OCI-LY3 (cell line): ENCODE measurements around the gene ECE2.

Experiments
- EZH2phosphoT487 ChIP-seq: fragments of 200-600 bp; shearing (Covaris generic); IDR thresholded peaks from 2 replicates; pipeline ENCODE4 v1.6.1; 2018; ENCODE audit warnings: antibody characterized with exemption, mixed run types, low read depth
- TF ChIP-seq, protein P1 (sequence below): fragments of 200-600, 300-600 bp; sonication (generic); IDR thresholded peaks from 2 replicates; pipeline ENCODE4 v1.5.1; 2014; ENCODE audit warnings: antibody characterized with exemption, low read length, low read depth

- TF ChIP-seq, protein P1, sequence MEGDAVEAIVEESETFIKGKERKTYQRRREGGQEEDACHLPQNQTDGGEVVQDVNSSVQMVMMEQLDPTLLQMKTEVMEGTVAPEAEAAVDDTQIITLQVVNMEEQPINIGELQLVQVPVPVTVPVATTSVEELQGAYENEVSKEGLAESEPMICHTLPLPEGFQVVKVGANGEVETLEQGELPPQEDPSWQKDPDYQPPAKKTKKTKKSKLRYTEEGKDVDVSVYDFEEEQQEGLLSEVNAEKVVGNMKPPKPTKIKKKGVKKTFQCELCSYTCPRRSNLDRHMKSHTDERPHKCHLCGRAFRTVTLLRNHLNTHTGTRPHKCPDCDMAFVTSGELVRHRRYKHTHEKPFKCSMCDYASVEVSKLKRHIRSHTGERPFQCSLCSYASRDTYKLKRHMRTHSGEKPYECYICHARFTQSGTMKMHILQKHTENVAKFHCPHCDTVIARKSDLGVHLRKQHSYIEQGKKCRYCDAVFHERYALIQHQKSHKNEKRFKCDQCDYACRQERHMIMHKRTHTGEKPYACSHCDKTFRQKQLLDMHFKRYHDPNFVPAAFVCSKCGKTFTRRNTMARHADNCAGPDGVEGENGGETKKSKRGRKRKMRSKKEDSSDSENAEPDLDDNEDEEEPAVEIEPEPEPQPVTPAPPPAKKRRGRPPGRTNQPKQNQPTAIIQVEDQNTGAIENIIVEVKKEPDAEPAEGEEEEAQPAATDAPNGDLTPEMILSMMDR, result no peak
- no peak for TF ChIP-seq EZH2phosphoT487
These were observed 34.7 kb upstream of the ECE2 start for GRCh38 chr3:184241141-184241446.
